ENCODE results near the gene B3GALNT2.
A peak's percentile ranks its signal among the peaks of the same experiment; 100 is the strongest.
"Not testable (repeated sequence)": the region's sequence is repeated elsewhere in the genome, so short reads cannot be mapped to it uniquely, and the experiment has no call there.

Gene B3GALNT2

GRCh38 chr1:235545292-235545930, 41.2 kb upstream of the B3GALNT2 start:
- no peak for DNase-seq (ENCODE audit: low spot score)
- ATAC-seq (ENCODE audit: low read depth) = no peak
- no peaks in the 10 kb centered on the region for H3K4me1 ChIP-seq (ENCODE audit: insufficient read depth, poor library complexity, severe bottlenecking)
- H3K9me3 ChIP-seq (ENCODE audit: severe bottlenecking) = no peaks in the 10 kb centered on the region
- H3K27ac ChIP-seq (ENCODE audit: poor library complexity, severe bottlenecking) = no peak overlapping the region
- TF ChIP-seq CTCF (IDR thresholded peaks at IDR 0.05; ENCODE audit: poor library complexity, severe bottlenecking) = no peak
- no peak overlapping the region for H3K4me3 ChIP-seq (ENCODE audit: severe bottlenecking)
- no peaks in the 10 kb centered on the region for H3K36me3 ChIP-seq (ENCODE audit: low read depth)
- no peaks in the 10 kb centered on the region for H3K27me3 ChIP-seq (ENCODE audit: insufficient read depth, poor library complexity, severe bottlenecking)

GRCh38 chr1:235542845-235543244, 38.6 kb upstream of the B3GALNT2 start:
- not testable (repeated sequence) for H3K9me3 ChIP-seq (ENCODE audit: severe bottlenecking); ATAC-seq (ENCODE audit: low read depth); DNase-seq (ENCODE audit: low spot score); H3K27ac ChIP-seq (ENCODE audit: poor library complexity, severe bottlenecking); H3K27me3 ChIP-seq (ENCODE audit: insufficient read depth, poor library complexity, severe bottlenecking); H3K36me3 ChIP-seq (ENCODE audit: low read depth); H3K4me1 ChIP-seq (ENCODE audit: insufficient read depth, poor library complexity, severe bottlenecking); H3K4me3 ChIP-seq (ENCODE audit: severe bottlenecking)

- Histone ChIP-seq H3K36me3 (ENCODE audit: low read depth) (no peaks in the 10 kb centered on the region), H3K27me3 (ENCODE audit: insufficient read depth, poor library complexity, severe bottlenecking) (no peaks in the 10 kb centered on the region), H3K27ac (ENCODE audit: poor library complexity, severe bottlenecking) (peak overlapping the region; percentile 81), H3K4me1 (ENCODE audit: insufficient read depth, poor library complexity, severe bottlenecking) (peaks cover 14% of the 10 kb centered on the region), H3K9me3 (ENCODE audit: severe bottlenecking) (no peaks in the 10 kb centered on the region), H3K4me3 (ENCODE audit: severe bottlenecking) (no peak overlapping the region)
- ATAC-seq (ENCODE audit: low read depth) (no peak), DNase-seq (ENCODE audit: low spot score) (no peak)
- TF ChIP-seq CTCF (IDR thresholded peaks at IDR 0.05; ENCODE audit: poor library complexity, severe bottlenecking) = no peak
Measured at GRCh38 chr1:235533476-235534168, 29.4 kb upstream of the B3GALNT2 start.

GRCh38 chr1:235532360-235532759, 28.1 kb upstream of the B3GALNT2 start:
- Histone ChIP-seq H3K9me3 (ENCODE audit: severe bottlenecking) (no peaks in the 10 kb centered on the region), H3K27ac (ENCODE audit: poor library complexity, severe bottlenecking) (peak overlapping the region; percentile 81)

More at GRCh38 chr1:235532360-235532759, 28.1 kb upstream of the B3GALNT2 start:
- Histone ChIP-seq H3K4me3 (ENCODE audit: severe bottlenecking) (no peak overlapping the region), H3K36me3 (ENCODE audit: low read depth) (no peaks in the 10 kb centered on the region), H3K27me3 (ENCODE audit: insufficient read depth, poor library complexity, severe bottlenecking) (no peaks in the 10 kb centered on the region), H3K4me1 (ENCODE audit: insufficient read depth, poor library complexity, severe bottlenecking) (peaks cover 14% of the 10 kb centered on the region)
- DNase-seq (ENCODE audit: low spot score) (no peak), ATAC-seq (ENCODE audit: low read depth) (peak; percentile 99)
- no peak for TF ChIP-seq CTCF (IDR thresholded peaks at IDR 0.05; ENCODE audit: poor library complexity, severe bottlenecking)

All from RWPE2 (cell line).